ENCODE measurements around the gene GABRB2.

Gene GABRB2

GRCh38 chr5:161498531-161498930 is 48.0 kb downstream of the GABRB2 start:
- DNase-seq (ENCODE audit: low read depth, low spot score): no peak
- no peak overlapping the region for H3K4me3 ChIP-seq (ENCODE audit: low read depth, low read length)
- in situ Hi-C loops (cut with HindIII; ENCODE audit: low sequenced_read_pairs): no loop called here
- TF ChIP-seq CTCF (IDR thresholded peaks at IDR 0.05; ENCODE audit: low read depth, low read length): no peak

- no peak for DNase-seq (ENCODE audit: low read depth, low spot score)
- in situ Hi-C loops (cut with HindIII; ENCODE audit: low sequenced_read_pairs): no loop called here
- TF ChIP-seq CTCF (IDR thresholded peaks at IDR 0.05; ENCODE audit: low read depth, low read length): no peak
- no peak overlapping the region for H3K4me3 ChIP-seq (ENCODE audit: low read depth, low read length)
Observed at GRCh38 chr5:161483721-161484120, 62.8 kb downstream of the GABRB2 start.

DNA sequence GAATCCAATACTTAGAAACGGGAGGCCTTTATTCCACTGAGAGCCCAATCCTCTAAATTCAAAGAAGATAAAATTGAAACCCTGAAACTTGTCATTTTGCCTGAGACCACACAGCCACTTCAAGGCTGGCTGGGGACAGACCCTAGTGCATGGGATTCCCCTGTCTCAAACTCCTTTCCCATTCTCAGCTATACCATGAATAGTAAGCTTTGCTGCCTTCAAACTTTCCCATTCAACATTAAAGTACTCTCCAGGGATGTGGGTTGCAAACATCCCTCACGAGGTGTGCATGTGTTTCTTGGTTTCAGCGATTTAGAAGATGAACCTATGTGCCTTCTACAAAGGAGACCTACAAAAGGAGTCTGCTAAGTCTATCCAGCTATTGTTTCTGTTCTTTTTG is 64.6 kb downstream of the GABRB2 start:
- H3K4me3 ChIP-seq (ENCODE audit: low read depth, low read length): no peak overlapping the region
- in situ Hi-C loops (cut with HindIII; ENCODE audit: low sequenced_read_pairs): no loop called here
- no peak for TF ChIP-seq CTCF (IDR thresholded peaks at IDR 0.05; ENCODE audit: low read depth, low read length)
- DNase-seq (ENCODE audit: low read depth, low spot score): no peak

DNA sequence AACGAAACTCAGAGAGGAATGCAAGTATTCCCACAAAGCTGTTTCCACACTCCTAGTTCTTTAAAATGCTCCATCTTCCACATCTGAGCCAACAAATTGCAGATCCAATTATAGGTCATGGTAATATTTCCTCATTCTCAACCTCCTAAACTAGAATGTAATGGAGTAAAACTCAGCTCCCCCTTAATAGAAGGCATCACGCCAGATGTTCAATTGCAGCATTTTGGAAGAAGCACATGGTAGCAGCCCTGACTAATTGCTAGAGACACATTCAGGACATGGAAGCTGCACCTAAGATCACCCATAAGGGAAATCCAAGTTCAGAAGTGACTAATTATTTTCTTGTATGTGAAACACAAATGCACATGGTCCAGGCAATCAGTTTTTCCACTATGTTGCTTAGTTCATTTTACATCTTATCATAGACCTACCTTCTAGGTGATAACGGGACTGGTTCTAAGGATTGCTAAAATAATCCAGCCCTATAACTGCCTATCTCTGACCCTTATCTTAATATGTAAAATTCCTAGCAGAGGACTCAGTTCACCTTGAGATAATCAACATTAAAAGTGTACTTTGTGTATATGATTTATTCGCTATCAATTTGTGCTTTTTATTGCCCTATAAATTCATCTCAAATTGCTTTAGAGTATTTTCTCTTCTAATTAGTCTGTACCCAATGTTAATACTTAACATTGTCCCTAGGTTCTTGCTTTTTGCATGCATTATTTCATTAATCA is 75.1 kb downstream of the GABRB2 start:
- no peak for DNase-seq (ENCODE audit: low read depth, low spot score)
- H3K4me3 ChIP-seq (ENCODE audit: low read depth, low read length): no peak overlapping the region
- in situ Hi-C loops (cut with HindIII; ENCODE audit: low sequenced_read_pairs): no loop called here
- no peak for TF ChIP-seq CTCF (IDR thresholded peaks at IDR 0.05; ENCODE audit: low read depth, low read length)

- in situ Hi-C loops (cut with HindIII; ENCODE audit: low sequenced_read_pairs): no loop called here
- TF ChIP-seq CTCF (IDR thresholded peaks at IDR 0.05; ENCODE audit: low read depth, low read length): no peak
- no peak overlapping the region for H3K4me3 ChIP-seq (ENCODE audit: low read depth, low read length)
- DNase-seq (ENCODE audit: low read depth, low spot score): no peak
Observed at GRCh38 chr5:161467703-161468102, 78.8 kb downstream of the GABRB2 start.

DNA sequence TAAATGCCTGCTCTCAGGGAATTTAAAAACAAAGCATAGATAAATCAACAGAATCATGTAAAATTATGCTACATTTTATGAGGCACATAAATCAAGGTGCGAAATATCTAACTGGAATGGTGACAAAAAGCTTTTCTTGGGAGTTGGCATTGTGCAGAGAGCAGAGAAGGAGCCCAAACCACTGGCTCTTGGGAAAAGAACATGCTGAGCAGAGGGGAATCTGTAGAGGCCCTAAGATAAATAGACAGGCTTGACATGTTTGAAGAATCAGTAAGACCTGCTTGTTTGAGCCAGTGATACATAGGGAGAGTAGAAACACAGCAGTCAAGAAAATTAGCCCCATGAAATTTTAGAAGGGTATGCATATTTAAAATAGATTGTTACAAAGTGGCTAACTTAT is 85.8 kb downstream of the GABRB2 start:
- TF ChIP-seq CTCF (IDR thresholded peaks at IDR 0.05; ENCODE audit: low read depth, low read length): no peak
- no peak for DNase-seq (ENCODE audit: low read depth, low spot score)
- in situ Hi-C loops (cut with HindIII; ENCODE audit: low sequenced_read_pairs): no loop called here
- no peak overlapping the region for H3K4me3 ChIP-seq (ENCODE audit: low read depth, low read length)
